GM12892 (cell line): ENCODE measurements around the gene DOCK2.

Experiments
- POLR2A ChIP-seq: IDR thresholded peaks from 2 replicates; pipeline ENCODE4 v1.6.1; 2011; ENCODE audit warnings: low read depth, low read length, control low read depth
- POLR2AphosphoS5 ChIP-seq: IDR thresholded peaks from 2 replicates; pipeline ENCODE4 v1.6.1; 2011; ENCODE audit warnings: low read depth, low read length, control low read depth
- TAF1 ChIP-seq: IDR thresholded peaks from 2 replicates; pipeline ENCODE4 v1.6.1; 2011; ENCODE audit warnings: low read depth, mild to moderate bottlenecking, control low read depth, low read length, borderline replicate concordance

- TF ChIP-seq POLR2AphosphoS5 (no peak), POLR2A (no peak), TAF1 (no peak)
Observed at GRCh38 chr5:169788168-169788567, 151.1 kb downstream of the DOCK2 start.
